ENCODE results near the gene ANKRD63.

DNA sequence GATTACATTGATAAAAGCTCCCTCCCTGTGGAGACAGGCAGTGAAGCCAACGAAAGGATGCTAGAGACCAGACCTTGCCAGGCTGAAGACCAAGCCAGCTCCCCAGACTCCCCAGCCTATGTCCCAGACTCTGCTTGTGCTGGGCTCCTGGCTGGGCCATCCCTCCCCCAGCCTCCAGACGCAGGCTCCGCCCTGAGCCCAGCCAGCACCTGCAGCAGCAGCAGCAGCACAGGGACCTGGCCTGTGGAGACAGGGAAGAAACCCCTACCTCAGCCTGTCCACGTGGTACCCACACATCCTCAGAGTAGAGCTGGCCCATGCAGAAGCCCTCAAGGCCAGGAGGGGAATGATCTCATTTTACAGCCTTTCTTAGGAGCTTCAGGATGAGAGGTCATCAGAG is 13.3 kb downstream of the ANKRD63 start:
- TF ChIP-seq POLR2AphosphoS5 (IDR thresholded peaks at IDR 0.05): no peak
- TF ChIP-seq CTCF (IDR thresholded peaks at IDR 0.05): no peak
- no peak for TF ChIP-seq POLR2A (IDR thresholded peaks at IDR 0.05)

All from sigmoid colon (tissue), 4 donors.